Stimulated activated CD4-positive, alpha-beta T cell treated with anti-CD3 and anti-CD28 coated beads, Interleukin-1b, Interleukin-23, amount 100 ng/mL, for 48 hours (primary cell): Measurements from ENCODE around the gene IFT52.

Experiments used
- DNase-seq: peaks from one replicate; pipeline ENCODE4 v3.0.0-alpha.2; 2020

Gene IFT52

GRCh38 chr20:43590392-43591303, at the start of gene IFT52:
IFT52 (plus strand) TSS chr20:43590937; CDS start chr20:43594699, 3,762 bp downstream.
- peak; percentile 89 for DNase-seq

- no peak for DNase-seq
These were observed 49.5 kb upstream of the IFT52 start for GRCh38 chr20:43541214-43541613.

GRCh38 chr20:43542161-43542560, 48.6 kb upstream of the IFT52 start:
- DNase-seq = no peak

GRCh38 chr20:43542674-43543073, 48.1 kb upstream of the IFT52 start:
- DNase-seq = no peak

- no peak for DNase-seq
These were observed 47.6 kb upstream of the IFT52 start for GRCh38 chr20:43543138-43543537.

- no peak for DNase-seq
These were observed 46.2 kb upstream of the IFT52 start for GRCh38 chr20:43544501-43544900.

GRCh38 chr20:43545837-43546578, 44.7 kb upstream of the IFT52 start:
- DNase-seq = no peak

- no peak for DNase-seq
These were observed 42.4 kb upstream of the IFT52 start for GRCh38 chr20:43548273-43548880.

GRCh38 chr20:43549416-43550065, 41.2 kb upstream of the IFT52 start:
- no peak for DNase-seq

- no peak for DNase-seq
These were observed 40.3 kb upstream of the IFT52 start for GRCh38 chr20:43550456-43550855.

- no peak for DNase-seq
These were observed 36.4 kb upstream of the IFT52 start for GRCh38 chr20:43554369-43554768.

- DNase-seq = no peak
These were observed 32.2 kb upstream of the IFT52 start, which contains the start of gene SGK2 for GRCh38 chr20:43558412-43559146. SGK2 (plus strand) TSS chr20:43559027; CDS start chr20:43566496, 7,469 bp downstream.

- no peak for DNase-seq
These were observed 31.4 kb upstream of the IFT52 start for GRCh38 chr20:43559147-43559987.

- no peak for DNase-seq
These were observed 29.8 kb upstream of the IFT52 start for GRCh38 chr20:43560974-43561373.

- no peak for DNase-seq
These were observed 27.3 kb upstream of the IFT52 start for GRCh38 chr20:43563429-43563828.

- DNase-seq = no peak
These were observed 26.7 kb upstream of the IFT52 start for GRCh38 chr20:43563991-43564390.

- no peak for DNase-seq
These were observed 26.3 kb upstream of the IFT52 start for GRCh38 chr20:43564455-43564854.

- DNase-seq = no peak
These were observed 25.6 kb upstream of the IFT52 start for GRCh38 chr20:43564993-43565757.

- no peak for DNase-seq
These were observed 25.0 kb upstream of the IFT52 start for GRCh38 chr20:43565758-43566104.

GRCh38 chr20:43567477-43567876, 23.3 kb upstream of the IFT52 start:
- DNase-seq = no peak

GRCh38 chr20:43568706-43569105, 22.0 kb upstream of the IFT52 start:
- DNase-seq = no peak
